ENCODE measurements around the gene SEMA6A. TPM values are rescaled to one million over a fixed set of nuclear protein-coding genes. Genes with fewer than 3 reads are reported as not detected.

SEMA6A gene
- polyA plus RNA-seq, 2 of the 4 experiments (the other 2 are of a cell fraction) = 0.01 TPM; not detected in 1

- DNase-seq (ENCODE audit: low read depth in 1 of 2, low spot score in 1 of 2) = no peak
- 6% methylated on average over 1 of the region's 1 CpG for WGBS (ENCODE audit: missing lambda C conversion rate)
- no peak overlapping the region for H3K27ac ChIP-seq
- no peak overlapping the region for H3K4me3 ChIP-seq
- no peak overlapping the region for H3K4me2 ChIP-seq
- H3K9me3 ChIP-seq = no peaks in the 10 kb centered on the region
- no peak for TF ChIP-seq KDM1A (IDR thresholded peaks at IDR 0.05; ENCODE audit: low read depth)
- TF ChIP-seq HDAC2 (IDR thresholded peaks at IDR 0.05) = no peak
- no peak for TF ChIP-seq SMC3 (IDR thresholded peaks at IDR 0.05)
- TF ChIP-seq ZFP36 (IDR thresholded peaks at IDR 0.05; ENCODE audit: borderline replicate concordance, partially characterized antibody) = no peak
- TF ChIP-seq JUN (IDR thresholded peaks at IDR 0.05) = no peak
- no peak for TF ChIP-seq ZC3H11A (IDR thresholded peaks at IDR 0.05)
- no peak for TF ChIP-seq RARB (CRISPR knock-in tag; IDR thresholded peaks at IDR 0.05)
- TF ChIP-seq MAFK (IDR thresholded peaks at IDR 0.05; ENCODE audit: partially characterized antibody) = no peak
- TF ChIP-seq HMGXB4 (CRISPR knock-in tag; IDR thresholded peaks at IDR 0.05; ENCODE audit: borderline replicate concordance) = no peak
- no peak for TF ChIP-seq NFE2L2 (conservative IDR thresholded peaks at IDR 0.05; ENCODE audit: low read length)
- no peak for ATAC-seq
- no peaks in the 10 kb centered on the region for H3K4me1 ChIP-seq
- FAIRE-seq = no peak
- CTCF ChIA-PET = interaction anchor here (1.3 kb wide), 1 partner anchor 16 kb away, joined by 3 read pairs; no protein-coding TSS in a partner anchor
- POLR2A ChIA-PET = no interaction called here
These were observed 64.1 kb downstream of the SEMA6A start for GRCh38 chr5:116510517-116510916.

- CTCF ChIA-PET = interaction anchor here (1.3 kb wide), 1 partner anchor 15 kb away, joined by 3 read pairs; no protein-coding TSS in a partner anchor
- no peak for ATAC-seq
- no peak overlapping the region for H3K4me3 ChIP-seq
These were observed 65.0 kb downstream of the SEMA6A start for GRCh38 chr5:116509483-116510244.

GRCh38 chr5:116508835-116509234 lies 65.8 kb downstream of the SEMA6A start:
- POLR2A ChIA-PET = no interaction called here
- TF ChIP-seq RFX5 (IDR thresholded peaks at IDR 0.05) (no peak), CBX8 (IDR thresholded peaks at IDR 0.05) (no peak), CHD4 (IDR thresholded peaks at IDR 0.05; ENCODE audit: borderline replicate concordance) (no peak), ATOH8 (CRISPR knock-in tag; IDR thresholded peaks at IDR 0.05; ENCODE audit: low read depth) (no peak), HDAC2 (IDR thresholded peaks at IDR 0.05) (no peak), PHF8 (IDR thresholded peaks at IDR 0.05; ENCODE audit: borderline replicate concordance, low read depth) (no peak), KDM5A (IDR thresholded peaks at IDR 0.05) (no peak), TFCP2L1 (CRISPR knock-in tag; IDR thresholded peaks at IDR 0.05) (no peak), ZFP36 (IDR thresholded peaks at IDR 0.05; ENCODE audit: borderline replicate concordance, partially characterized antibody) (no peak), NPAS2 (CRISPR knock-in tag; IDR thresholded peaks at IDR 0.05; ENCODE audit: borderline replicate concordance) (no peak), HOXB13 (CRISPR knock-in tag; IDR thresholded peaks at IDR 0.05; ENCODE audit: low read depth) (no peak)
- Histone ChIP-seq H3K4me3 (no peak overlapping the region), H3K4me1 (no peaks in the 10 kb centered on the region), H3K27ac (no peak overlapping the region), H3K9me3 (no peaks in the 10 kb centered on the region), H3K4me2 (no peak overlapping the region)
- CTCF ChIA-PET = no interaction called here
- ATAC-seq (no peak), DNase-seq (ENCODE audit: low read depth in 1 of 2, low spot score in 1 of 2) (no peak), FAIRE-seq (no peak)
- 28% methylated on average over 5 of the region's 6 CpGs for WGBS (ENCODE audit: missing lambda C conversion rate)

More at GRCh38 chr5:116509483-116510244, 65.0 kb downstream of the SEMA6A start:
- POLR2A ChIA-PET = no interaction called here
- no peaks in the 10 kb centered on the region for H3K4me1 ChIP-seq
- no peak overlapping the region for H3K4me2 ChIP-seq
- 41% methylated on average over 6 of the region's 6 CpGs for WGBS (ENCODE audit: missing lambda C conversion rate)
- no peak for TF ChIP-seq ELK1 (IDR thresholded peaks at IDR 0.05; ENCODE audit: low read depth, low read length)
- no peak for TF ChIP-seq JUNB (IDR thresholded peaks at IDR 0.05)
- no peak for TF ChIP-seq MAFK (IDR thresholded peaks at IDR 0.05; ENCODE audit: partially characterized antibody)
- no peak for TF ChIP-seq POLR2AphosphoS2 (conservative IDR thresholded peaks at IDR 0.05; ENCODE audit: low read length)
- DNase-seq (ENCODE audit: low read depth in 1 of 2, low spot score in 1 of 2) (no peak), FAIRE-seq (no peak)
- H3K27ac ChIP-seq = no peak overlapping the region
- no peaks in the 10 kb centered on the region for H3K9me3 ChIP-seq

Measured in A549 (cell line).